CD4-positive, alpha-beta T cell treated with Interleukin-6 for 4 hours (primary cell): ENCODE data around the gene C8A.

Experiments
- DNase-seq: peaks from one replicate; pipeline ENCODE4 v3.0.0-alpha.2; 2020; ENCODE audit warnings: mixed read lengths

The C8A gene

GRCh38 chr1:56854521-56855099, at the start of gene C8A:
Gene C8A, plus strand, starts transcription at chr1:56854797. Its CDS starts 105 bp downstream, at chr1:56854902.
- no peak for DNase-seq

DNA sequence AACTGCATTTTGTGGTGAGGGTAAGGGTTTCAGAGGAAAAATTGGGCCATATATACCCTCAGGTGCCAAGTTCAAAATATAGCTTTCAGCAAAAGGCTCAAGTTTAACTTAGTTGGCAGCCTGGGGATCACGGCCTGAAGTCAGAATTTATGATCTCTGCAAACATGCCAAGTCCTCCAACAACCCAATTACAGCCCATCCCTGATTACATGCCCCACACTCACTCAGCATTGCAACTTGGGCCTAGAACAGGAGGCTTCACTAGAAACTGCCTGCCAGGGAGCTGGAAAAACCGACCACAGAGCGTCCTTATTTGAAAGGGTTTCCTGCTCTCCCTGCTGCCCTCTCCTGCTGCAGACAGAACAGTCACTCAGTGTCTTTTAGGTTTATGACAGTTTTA, 47.8 kb upstream of the C8A start:
- no peak for DNase-seq

DNA sequence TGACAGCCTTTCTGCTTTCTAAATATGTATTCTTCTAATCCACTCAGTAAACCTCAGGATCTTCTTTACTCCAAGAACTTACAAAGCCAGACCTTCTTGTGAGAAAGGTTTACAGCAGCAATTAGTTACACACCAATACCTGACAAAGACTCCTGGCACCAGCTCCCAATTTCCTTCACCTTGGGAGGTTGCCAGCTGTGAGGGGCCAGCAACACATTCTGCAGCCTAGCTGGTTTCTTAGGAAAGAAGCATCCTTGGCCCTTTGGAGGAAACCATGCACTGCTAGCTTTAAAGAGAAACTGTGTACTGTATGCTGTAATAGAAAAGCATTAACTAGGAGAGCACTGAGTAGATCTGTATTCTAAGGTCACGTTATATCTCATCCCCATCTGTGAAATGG, 46.2 kb upstream of the C8A start:
- DNase-seq: no peak

GRCh38 chr1:56811331-56811730, 43.3 kb upstream of the C8A start:
- DNase-seq: no peak

GRCh38 chr1:56814205-56814604, 40.4 kb upstream of the C8A start:
- no peak for DNase-seq

- no peak for DNase-seq
Observed at GRCh38 chr1:56816264-56816663, 38.3 kb upstream of the C8A start.

GRCh38 chr1:56816909-56817308, 37.7 kb upstream of the C8A start:
- no peak for DNase-seq

DNA sequence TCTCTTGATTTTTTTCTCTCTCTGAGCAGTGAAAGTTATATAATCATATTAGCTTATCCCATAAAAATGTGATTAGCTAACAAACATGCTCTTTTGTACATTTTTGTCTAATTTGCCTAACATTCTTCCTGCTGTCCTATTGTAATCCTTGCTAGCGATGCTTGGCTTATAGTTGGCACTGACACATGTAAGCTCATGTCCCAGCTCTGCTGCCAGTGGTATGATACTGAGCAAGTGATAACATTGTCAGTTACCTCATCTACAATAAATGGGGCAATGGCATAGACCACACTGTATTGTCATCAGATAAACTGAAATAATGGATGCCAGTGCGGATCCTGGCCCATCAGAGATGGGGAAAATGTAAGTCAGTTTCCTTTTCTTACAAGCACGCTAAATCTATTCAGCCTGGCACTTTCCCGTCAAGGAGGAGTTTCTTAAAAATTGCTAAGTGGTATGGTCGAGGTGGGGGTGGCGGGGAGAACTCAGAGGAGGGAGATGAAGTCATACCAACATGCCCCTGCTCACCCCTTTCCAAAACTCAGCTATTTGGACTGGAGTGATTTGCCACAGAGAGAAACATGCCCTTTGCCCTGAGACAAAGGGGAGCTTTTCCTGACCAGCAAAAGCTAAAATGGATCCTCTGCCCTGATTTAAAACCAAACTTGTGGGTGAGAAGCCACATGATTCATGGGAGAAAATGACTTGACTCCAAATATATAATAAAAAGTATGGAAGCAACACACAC, 36.7 kb upstream of the C8A start:
- DNase-seq: no peak

DNA sequence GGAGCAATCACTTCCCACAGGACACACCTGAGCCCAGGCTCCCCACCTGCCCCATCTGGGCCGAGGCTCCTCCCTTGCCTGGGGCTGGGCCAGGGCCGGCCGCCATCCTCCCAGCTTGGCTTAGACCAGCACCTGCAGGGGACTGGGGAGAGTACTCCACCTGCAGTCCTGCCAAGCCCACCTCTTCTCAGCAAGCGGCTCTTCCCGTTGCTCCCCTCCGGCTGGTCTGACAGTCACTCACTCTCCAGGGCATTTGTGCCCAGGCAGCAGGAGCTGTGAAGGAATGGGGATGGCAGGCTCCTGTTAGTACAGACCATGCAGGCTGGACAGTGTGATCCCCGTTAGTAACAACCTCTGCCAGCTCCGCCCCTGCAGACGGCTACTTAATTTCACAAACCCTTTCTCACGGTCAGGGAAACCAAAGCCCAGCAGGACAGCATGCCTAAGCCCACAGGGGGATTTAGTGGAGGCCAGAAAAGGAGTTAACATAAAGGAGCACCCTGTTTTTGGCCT, 35.2 kb upstream of the C8A start, which contains the start of gene FYB2:
Gene FYB2, minus strand, starts transcription at position 18 of the 513 bp plus-strand sequence. CDS start 114 bp downstream, outside the sequence.
- DNase-seq: no peak

- peak; percentile 52 for DNase-seq
Observed at GRCh38 chr1:56820755-56821461, 33.7 kb upstream of the C8A start.

- no peak for DNase-seq
Observed at GRCh38 chr1:56821462-56821797, 33.2 kb upstream of the C8A start.

DNA sequence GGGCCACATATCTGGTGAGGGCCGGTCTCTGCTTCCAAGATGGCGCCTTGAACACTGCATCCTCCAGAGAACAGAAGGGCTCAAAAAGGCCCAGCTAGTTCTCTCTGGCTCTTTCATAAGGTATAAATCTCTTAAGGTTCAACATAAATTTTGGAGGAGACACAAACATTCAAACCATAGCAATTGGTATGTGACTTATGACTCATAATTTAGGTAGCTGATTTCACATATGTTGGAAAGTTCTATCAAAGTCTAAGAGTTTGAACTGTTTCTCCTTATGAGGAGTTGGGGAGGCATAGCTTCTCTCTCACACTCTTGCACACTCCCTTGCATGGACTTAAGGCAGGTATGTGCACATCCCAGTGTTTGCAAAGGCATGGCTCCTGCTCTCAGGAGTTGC, 30.3 kb upstream of the C8A start:
- no peak for DNase-seq

DNA sequence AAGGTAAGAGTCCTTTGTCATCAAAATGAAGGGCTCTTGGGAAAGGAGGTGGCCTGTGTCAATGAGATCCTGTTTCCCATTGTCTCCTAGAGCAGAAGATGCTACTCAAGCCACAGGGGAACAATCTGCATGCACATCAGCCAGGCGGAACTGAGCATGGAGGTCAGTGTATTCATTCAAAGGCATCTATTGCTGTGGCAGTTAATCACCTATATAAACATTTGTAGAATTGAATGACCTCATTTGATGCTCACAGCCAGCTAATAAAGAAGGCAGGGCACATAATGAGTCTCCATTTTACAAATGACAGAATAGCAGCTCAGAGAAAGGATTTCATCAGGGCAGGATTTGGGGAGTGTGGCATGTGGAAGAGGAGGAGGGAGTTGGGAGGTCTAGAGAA, 29.7 kb upstream of the C8A start:
- DNase-seq: no peak

- DNase-seq: no peak
Observed at GRCh38 chr1:56825436-56825835, 29.2 kb upstream of the C8A start.

DNA sequence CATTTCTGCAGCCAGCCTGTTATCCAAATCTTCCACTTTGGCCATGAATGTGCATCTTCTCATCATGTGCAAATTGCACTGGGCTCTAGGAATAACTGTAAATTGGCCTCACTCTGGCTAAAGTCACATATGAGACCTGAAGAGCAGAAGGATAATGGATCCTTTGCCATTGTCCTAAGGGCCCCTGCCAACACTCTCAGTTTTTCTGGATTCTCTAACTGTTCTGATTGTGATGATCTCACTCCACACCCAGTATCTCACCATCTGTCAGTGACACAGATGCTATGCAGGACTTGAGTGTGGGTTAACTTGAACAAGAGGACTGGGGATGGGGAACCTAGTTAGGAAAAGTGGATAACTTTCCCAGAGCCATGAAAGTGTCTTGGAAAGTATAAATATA, 26.9 kb upstream of the C8A start:
- no peak for DNase-seq

DNA sequence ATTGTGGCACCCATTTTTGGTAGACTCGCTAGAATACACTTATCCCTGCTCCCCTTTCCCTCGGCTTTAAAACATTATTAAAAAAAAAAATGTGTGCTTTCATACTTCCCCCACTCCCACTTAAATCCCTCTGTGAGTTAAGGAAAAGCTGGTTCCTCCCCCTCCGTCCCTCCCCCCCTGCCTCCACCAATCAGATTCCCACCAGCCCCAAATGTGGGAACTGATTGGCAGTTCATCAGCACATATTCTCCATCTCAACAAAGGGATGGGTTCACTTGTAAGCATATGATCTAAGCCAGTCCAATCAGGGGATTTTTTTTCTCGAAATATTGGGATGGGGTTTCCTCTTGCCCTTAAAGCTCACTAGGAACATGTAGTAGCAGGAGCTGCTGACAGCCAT, 24.5 kb upstream of the C8A start:
- DNase-seq: no peak

GRCh38 chr1:56831871-56832693, 22.5 kb upstream of the C8A start:
- DNase-seq: peak; percentile 73

DNA sequence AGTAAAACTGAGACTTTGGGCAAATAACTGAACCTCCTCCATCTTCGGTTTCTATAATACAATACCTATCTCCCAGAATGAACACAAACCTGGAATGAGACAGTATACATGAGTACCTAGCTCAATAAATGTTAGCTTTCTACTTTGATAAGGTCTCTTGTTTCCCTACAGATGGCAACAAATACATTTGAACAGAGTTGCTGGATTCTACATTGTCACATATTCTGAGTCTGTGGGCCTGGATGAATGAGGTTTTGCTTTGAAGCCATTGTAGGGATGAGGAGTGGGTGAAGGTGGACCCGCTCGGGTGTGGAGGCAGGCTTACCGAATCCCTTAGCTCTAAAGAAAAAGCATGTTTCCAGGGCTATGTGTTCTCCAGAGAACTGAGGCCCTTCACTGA, 21.5 kb upstream of the C8A start:
- no peak for DNase-seq

GRCh38 chr1:56834137-56834900, 20.3 kb upstream of the C8A start:
- no peak for DNase-seq

DNA sequence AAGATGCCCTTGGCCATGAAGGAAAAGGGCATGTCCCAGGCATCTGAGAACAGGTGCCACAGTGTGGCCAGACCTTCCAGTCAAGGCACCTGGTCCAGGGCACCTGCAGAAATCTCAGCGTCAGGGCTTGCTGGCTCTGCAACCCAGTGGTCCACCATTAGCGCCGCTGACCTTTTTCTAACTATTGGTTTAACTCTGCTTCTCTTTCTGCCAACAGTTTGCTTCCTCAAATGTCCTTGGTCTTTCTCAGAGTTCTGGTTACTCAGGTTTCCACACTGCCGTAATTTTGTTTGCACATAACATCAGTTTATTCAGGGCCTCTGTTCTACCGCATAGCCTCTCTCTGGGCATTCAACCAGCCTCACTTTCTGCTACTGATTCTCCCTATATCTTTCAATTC, 18.9 kb upstream of the C8A start:
- DNase-seq: no peak

DNA sequence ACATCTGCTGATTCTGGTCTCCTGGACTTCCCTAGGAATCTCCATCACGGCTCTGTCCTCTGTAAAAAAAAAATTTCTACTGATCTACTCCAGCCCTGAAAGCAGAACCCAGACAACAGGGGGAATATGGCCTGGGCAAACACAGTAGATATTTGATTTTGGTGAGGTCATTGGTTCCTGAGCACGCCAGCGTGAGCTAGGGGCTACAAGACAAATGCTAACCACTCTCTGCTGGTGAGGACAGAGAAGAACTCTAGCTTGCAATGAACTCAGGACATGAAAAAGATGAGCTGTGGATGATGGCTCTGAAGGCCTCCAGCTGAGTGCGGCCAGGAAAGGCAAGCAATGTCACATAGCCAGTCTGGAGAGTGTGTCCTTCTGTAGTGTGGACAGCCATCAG, 18.2 kb upstream of the C8A start:
- DNase-seq: no peak

DNA sequence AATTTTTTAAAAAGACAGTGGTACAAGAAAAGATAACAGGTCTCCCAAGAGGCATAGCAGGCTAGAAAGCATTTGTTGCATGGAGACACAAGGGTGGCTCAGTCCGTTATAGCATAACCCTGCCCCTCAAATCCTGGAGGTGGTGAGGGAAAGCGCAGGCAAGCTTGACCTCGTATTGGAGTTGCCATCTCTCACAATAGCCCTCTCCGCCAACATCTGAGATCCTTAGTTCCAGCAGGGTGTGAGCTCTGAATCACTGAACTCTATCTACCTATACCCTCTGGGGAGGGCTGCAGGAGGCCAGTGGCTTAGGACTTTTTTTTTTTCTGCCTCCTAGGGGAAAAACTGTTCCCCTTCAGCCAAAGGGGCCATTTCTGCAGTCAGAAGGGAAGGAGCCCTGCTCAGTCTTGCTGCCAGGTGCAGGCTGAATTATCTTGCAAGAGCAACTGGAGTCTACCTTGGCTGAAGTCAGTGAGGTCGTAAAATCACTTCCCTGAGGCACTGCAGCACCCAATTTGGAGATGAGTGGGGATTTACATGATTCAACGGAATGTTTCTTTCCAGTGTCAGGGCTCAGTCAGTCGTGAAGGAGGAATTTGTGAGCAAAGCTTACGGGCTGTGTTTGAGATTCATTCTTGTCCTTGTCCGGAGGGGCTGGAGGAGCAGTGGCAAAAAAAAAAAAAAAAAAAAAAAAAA, 17.2 kb upstream of the C8A start:
- DNase-seq: no peak
